ENCODE measurements around the gene DRAM2.

The DRAM2 gene

DNA sequence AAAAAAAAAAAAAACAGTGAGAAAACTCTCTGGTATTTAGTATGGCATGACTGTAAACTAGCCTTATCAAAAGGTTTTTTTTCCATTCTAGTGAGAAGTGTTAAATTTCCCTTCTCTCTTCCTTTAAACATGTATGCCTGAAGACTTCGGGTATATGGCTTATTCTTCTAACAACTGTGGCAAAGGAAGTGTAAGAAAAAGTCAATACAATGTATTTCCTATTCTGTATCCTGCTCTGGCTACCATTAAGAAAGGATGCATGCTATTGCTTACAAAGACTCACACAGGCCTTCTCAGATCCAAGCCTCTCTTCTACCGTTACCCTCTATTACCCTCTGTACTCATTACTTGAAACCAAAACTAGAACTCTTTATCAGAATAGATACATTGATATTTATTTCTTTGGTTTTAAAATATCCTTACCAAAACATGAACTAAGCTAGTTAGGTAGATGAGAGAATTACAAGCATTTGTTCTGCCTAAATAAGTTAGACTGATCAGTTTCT, 8.5 kb upstream of the DRAM2 start:
- peaks cover 4% of the 10 kb centered on the region for H3K4me1 Mint-ChIP-seq
- H3K27me3 Mint-ChIP-seq (ENCODE audit: low read depth, poor library complexity) = no peaks in the 10 kb centered on the region
- no peak for DNase-seq
- peaks cover 7% of the 10 kb centered on the region for H3K9me3 Mint-ChIP-seq
- peak overlapping the region; percentile 13 for H3K27ac Mint-ChIP-seq
- TF ChIP-seq, protein P1, sequence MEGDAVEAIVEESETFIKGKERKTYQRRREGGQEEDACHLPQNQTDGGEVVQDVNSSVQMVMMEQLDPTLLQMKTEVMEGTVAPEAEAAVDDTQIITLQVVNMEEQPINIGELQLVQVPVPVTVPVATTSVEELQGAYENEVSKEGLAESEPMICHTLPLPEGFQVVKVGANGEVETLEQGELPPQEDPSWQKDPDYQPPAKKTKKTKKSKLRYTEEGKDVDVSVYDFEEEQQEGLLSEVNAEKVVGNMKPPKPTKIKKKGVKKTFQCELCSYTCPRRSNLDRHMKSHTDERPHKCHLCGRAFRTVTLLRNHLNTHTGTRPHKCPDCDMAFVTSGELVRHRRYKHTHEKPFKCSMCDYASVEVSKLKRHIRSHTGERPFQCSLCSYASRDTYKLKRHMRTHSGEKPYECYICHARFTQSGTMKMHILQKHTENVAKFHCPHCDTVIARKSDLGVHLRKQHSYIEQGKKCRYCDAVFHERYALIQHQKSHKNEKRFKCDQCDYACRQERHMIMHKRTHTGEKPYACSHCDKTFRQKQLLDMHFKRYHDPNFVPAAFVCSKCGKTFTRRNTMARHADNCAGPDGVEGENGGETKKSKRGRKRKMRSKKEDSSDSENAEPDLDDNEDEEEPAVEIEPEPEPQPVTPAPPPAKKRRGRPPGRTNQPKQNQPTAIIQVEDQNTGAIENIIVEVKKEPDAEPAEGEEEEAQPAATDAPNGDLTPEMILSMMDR (IDR thresholded peaks at IDR 0.05) = no peak
- no peak overlapping the region for H3K4me3 Mint-ChIP-seq
- peaks cover 52% of the 10 kb centered on the region for H3K36me3 Mint-ChIP-seq (ENCODE audit: low read depth)

DNA sequence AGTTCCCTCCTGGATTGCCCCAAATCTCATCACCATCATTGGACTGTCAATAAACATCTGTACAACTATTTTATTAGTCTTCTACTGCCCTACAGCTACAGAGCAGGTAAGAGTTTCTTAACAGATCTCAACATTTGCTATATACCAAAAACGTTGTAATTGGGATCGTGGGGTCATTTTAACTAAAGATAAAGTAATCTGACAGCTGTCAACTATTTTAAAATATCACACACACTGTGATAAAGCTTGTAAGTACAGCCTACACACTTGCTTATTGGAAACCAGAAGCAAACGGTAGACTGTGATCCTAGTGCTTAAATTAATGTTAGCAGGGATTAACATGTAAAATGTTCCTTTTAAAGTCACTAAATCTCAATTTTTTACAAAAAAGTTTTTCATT, 8.1 kb upstream of the DRAM2 start:
- peaks cover 8% of the 10 kb centered on the region for H3K4me1 Mint-ChIP-seq
- no peak for DNase-seq
- no peak overlapping the region for H3K4me3 Mint-ChIP-seq
- peaks cover 2% of the 10 kb centered on the region for H3K9me3 Mint-ChIP-seq
- peaks cover 47% of the 10 kb centered on the region for H3K36me3 Mint-ChIP-seq (ENCODE audit: low read depth)
- no peaks in the 10 kb centered on the region for H3K27me3 Mint-ChIP-seq (ENCODE audit: low read depth, poor library complexity)
- H3K27ac Mint-ChIP-seq = no peak overlapping the region
- TF ChIP-seq, protein P1 (IDR thresholded peaks at IDR 0.05) = no peak

DNA sequence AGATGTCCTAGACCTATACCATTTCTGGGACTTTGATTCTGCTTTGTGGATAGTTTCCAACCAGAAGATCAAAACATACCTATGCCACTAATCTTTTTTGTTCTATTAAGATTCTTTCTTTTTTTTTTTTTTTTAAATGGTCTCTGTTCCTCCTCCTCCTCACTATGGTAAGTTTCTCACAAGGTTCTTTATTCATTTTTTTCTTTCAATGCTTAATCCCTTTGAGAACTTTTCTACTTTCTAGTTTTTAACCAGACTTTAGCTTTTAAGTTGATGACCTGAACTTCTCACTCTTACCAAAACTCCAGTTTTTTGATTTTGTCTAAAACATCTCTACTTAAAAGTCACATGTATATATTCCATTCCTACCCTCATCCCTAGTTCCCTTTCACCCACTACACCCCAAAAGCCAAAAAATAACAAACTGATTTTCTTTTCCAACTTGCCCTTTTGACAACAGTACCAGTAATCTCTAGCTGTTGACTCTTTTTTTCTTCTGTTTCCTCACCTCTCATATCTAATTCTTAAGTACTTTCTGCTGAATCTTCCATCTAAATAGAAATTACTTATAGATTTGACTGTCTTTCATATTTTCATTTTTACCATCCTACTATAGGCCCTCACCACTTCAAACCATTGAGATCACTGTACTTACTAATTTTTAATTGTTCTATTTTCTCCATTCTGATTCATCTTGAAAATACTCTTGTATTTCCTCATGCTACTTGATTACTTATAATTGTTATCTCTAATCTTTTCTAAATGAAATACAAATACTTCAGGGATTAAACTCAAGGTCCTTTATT, 6.3 kb upstream of the DRAM2 start:
- peaks cover 25% of the 10 kb centered on the region for H3K4me1 Mint-ChIP-seq
- no peaks in the 10 kb centered on the region for H3K9me3 Mint-ChIP-seq
- no peaks in the 10 kb centered on the region for H3K27me3 Mint-ChIP-seq (ENCODE audit: low read depth, poor library complexity)
- no peak overlapping the region for H3K4me3 Mint-ChIP-seq
- no peak overlapping the region for H3K27ac Mint-ChIP-seq
- peaks cover 29% of the 10 kb centered on the region for H3K36me3 Mint-ChIP-seq (ENCODE audit: low read depth)
- TF ChIP-seq, protein P1 (IDR thresholded peaks at IDR 0.05) = no peak
- no peak for DNase-seq

DNA sequence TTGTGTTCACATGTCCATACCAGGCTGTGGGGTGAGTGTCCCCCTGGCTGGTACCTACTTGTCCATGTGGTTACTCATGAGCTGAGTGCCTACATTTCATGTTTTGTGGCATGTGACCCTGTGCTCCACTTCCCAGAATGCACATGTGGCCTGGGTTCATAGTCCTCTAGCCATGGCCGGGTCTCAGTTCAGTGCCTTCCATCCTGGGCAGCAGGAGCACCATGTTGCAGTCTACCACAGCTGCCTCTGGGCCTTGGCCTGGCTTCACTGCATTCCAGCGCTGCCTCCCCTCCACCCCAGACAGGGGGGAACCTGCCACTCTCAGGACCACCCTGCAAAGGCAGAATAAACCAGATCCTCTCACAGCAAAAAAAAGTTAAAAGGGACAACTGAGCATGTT, 5.6 kb upstream of the DRAM2 start:
- no peak for DNase-seq
- Mint-ChIP-seq H3K27me3 (ENCODE audit: low read depth, poor library complexity) (no peaks in the 10 kb centered on the region), H3K9me3 (no peaks in the 10 kb centered on the region), H3K36me3 (ENCODE audit: low read depth) (peaks cover 23% of the 10 kb centered on the region), H3K27ac (no peak overlapping the region), H3K4me3 (no peak overlapping the region), H3K4me1 (peaks cover 27% of the 10 kb centered on the region)
- TF ChIP-seq, protein P1 (IDR thresholded peaks at IDR 0.05) = no peak

DNA sequence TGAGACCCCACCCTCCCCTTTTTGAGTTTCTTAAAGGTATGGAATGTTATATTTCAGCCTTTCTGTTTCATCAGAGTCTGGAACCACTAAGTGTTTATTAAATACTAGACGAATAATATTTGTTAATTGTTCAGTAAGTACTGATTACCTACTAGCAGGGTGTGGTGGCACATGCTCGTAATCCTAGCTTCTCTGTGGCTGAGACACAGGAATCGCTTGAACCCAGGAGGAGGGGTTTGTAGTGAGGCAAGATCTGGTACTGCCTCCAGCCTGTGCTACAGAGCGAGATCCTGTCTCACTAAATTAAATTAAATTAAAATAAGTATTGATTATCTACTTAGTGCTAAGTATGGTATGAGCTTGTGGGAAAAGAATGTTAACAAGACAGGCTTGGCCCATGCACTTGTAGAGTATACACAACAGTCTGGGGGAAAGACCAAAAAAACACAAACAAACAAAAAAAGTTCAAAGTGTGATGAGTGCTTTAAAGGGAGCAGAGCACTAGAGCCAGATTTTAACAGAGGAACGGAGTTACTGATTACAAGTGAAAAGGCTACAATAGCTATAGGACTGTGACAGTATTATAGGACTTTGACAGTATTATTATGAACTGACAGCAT, 2.6 kb upstream of the DRAM2 start:
- Mint-ChIP-seq H3K36me3 (ENCODE audit: low read depth) (peaks cover 3% of the 10 kb centered on the region), H3K4me3 (peak overlapping the region; percentile 98), H3K4me1 (peaks cover 46% of the 10 kb centered on the region), H3K27ac (no peak overlapping the region), H3K9me3 (no peaks in the 10 kb centered on the region), H3K27me3 (ENCODE audit: low read depth, poor library complexity) (no peaks in the 10 kb centered on the region)
- TF ChIP-seq, protein P1 (IDR thresholded peaks at IDR 0.05) = no peak
- no peak for DNase-seq
